Stimulated activated CD8-positive, alpha-beta memory T cell treated with anti-CD3 and anti-CD28 coated beads, Interleukin-15, amount 100 ng/mL, for 48 hours (primary cell): ENCODE data around the gene SERINC1.

ENCODE experiments used
- DNase-seq, 2 donors: peaks; one replicate each; pipeline ENCODE4 v3.0.0-alpha.2; 2020; ENCODE audit warnings: low read depth in 2 of 2

Gene SERINC1

GRCh38 chr6:122432816-122433215 lies 38.8 kb downstream of the SERINC1 start:
- no peak for DNase-seq

- DNase-seq, result no peak
Observed at GRCh38 chr6:122431780-122432179, 39.8 kb downstream of the SERINC1 start.

GRCh38 chr6:122429323-122429722 lies 42.3 kb downstream of the SERINC1 start:
- DNase-seq, result no peak

GRCh38 chr6:122428781-122429180 lies 42.8 kb downstream of the SERINC1 start:
- DNase-seq, result no peak

GRCh38 chr6:122426597-122426996 lies 45.0 kb downstream of the SERINC1 start:
- no peak for DNase-seq

GRCh38 chr6:122423734-122424133 lies 47.9 kb downstream of the SERINC1 start:
- no peak for DNase-seq

- DNase-seq, result no peak
Observed at GRCh38 chr6:122422614-122423267, 48.9 kb downstream of the SERINC1 start.

GRCh38 chr6:122422003-122422402 lies 49.6 kb downstream of the SERINC1 start:
- no peak for DNase-seq

GRCh38 chr6:122416825-122417224 lies 54.8 kb downstream of the SERINC1 start:
- no peak for DNase-seq

- DNase-seq, result no peak
Observed at GRCh38 chr6:122412001-122412400, 59.6 kb downstream of the SERINC1 start.

GRCh38 chr6:122408702-122409458 lies 62.7 kb downstream of the SERINC1 start:
- DNase-seq, result no peak

GRCh38 chr6:122408240-122408639 lies 63.4 kb downstream of the SERINC1 start:
- DNase-seq, result no peak

GRCh38 chr6:122407712-122408111 lies 63.9 kb downstream of the SERINC1 start:
- no peak for DNase-seq

GRCh38 chr6:122406187-122406586 lies 65.4 kb downstream of the SERINC1 start:
- DNase-seq, result no peak

- DNase-seq, result no peak
Observed at GRCh38 chr6:122405417-122405816, 66.2 kb downstream of the SERINC1 start.

- no peak for DNase-seq
Observed at GRCh38 chr6:122404444-122404843, 67.2 kb downstream of the SERINC1 start.

- no peak for DNase-seq
Observed at GRCh38 chr6:122401104-122401503, 70.5 kb downstream of the SERINC1 start.

GRCh38 chr6:122400462-122401089 lies 71.0 kb downstream of the SERINC1 start:
- no peak for DNase-seq

GRCh38 chr6:122400121-122400450 lies 71.5 kb downstream of the SERINC1 start:
- DNase-seq, result no peak

- peak; percentile 91 to 93 for DNase-seq
Observed at GRCh38 chr6:122399348-122400120, 72.1 kb downstream of the SERINC1 start, which contains the start of gene HSF2. TSS of gene HSF2 (plus strand) at chr6:122399652. CDS start at chr6:122399738, 86 bp downstream.

GRCh38 chr6:122399055-122399347 lies 72.6 kb downstream of the SERINC1 start:
- DNase-seq, result no peak

- DNase-seq, result no peak
Observed at GRCh38 chr6:122394016-122394415, 77.6 kb downstream of the SERINC1 start.
